DND-41 (cell line): ENCODE data around the gene PRM3.

Experiments
- ATAC-seq: fragments of 200-7000 bp; cut with Tn5 transposase; 3 replicates; pipeline ENCODE4 v1.9.1; 2021; ENCODE audit warnings: low read depth; ENCODE audit not compliant: insufficient read depth
- DNase-seq: peaks from one replicate; pipeline ENCODE4 v3.0.0-alpha.2; 2020
- H2AFZ ChIP-seq: 2 replicates; pipeline ENCODE4 v1.6.0; 2012; ENCODE audit warnings: low read depth, low read length
- H3K27ac ChIP-seq: 2 replicates; pipeline ENCODE4 v1.5.1; 2012; ENCODE audit warnings: low read length, inconsistent platforms
- H3K27me3 ChIP-seq: fragments of 200-600 bp; sonication (generic); 2 replicates; pipeline ENCODE4 v1.6.0; 2012; ENCODE audit warnings: low read length, mild to moderate bottlenecking, inconsistent platforms; ENCODE audit not compliant: insufficient read depth, poor library complexity
- H3K36me3 ChIP-seq: 2 replicates; pipeline ENCODE4 v1.5.1; 2012; ENCODE audit warnings: low read length, inconsistent platforms; ENCODE audit not compliant: insufficient read depth
- H3K4me1 ChIP-seq: 2 replicates; pipeline ENCODE4 v1.5.1; 2012; ENCODE audit warnings: mild to moderate bottlenecking, low read length; ENCODE audit not compliant: insufficient read depth
- H3K4me2 ChIP-seq: 2 replicates; pipeline ENCODE4 v1.6.0; 2012; ENCODE audit warnings: mild to moderate bottlenecking, moderate library complexity, low read length, inconsistent platforms; ENCODE audit not compliant: insufficient read depth
- H3K4me3 ChIP-seq, 2 experiments: fragments of 200-600 bp in 1 of 2; shearing (Covaris generic) in 1 of 2; 2 replicates each; pipeline ENCODE4 v1.5.1; 2012 to 2016; ENCODE audit warnings: inconsistent platforms in 2 of 2, low read length in 2 of 2, mild to moderate bottlenecking in 2 of 2, low read depth in 1 of 2, moderate library complexity in 1 of 2
- H3K79me2 ChIP-seq: 2 replicates; pipeline ENCODE4 v1.6.0; 2012; ENCODE audit warnings: low read length, inconsistent platforms; ENCODE audit not compliant: insufficient read depth
- H3K9ac ChIP-seq: 2 replicates; pipeline ENCODE4 v1.6.0; 2012; ENCODE audit warnings: low read depth, mild to moderate bottlenecking, inconsistent platforms, low read length, moderate library complexity
- H3K9me3 ChIP-seq: 2 replicates; pipeline ENCODE4 v1.5.1; 2012; ENCODE audit warnings: low read length, moderate library complexity, mild to moderate bottlenecking, inconsistent platforms; ENCODE audit not compliant: insufficient read depth, severe bottlenecking
- H4K20me1 ChIP-seq: 2 replicates; pipeline ENCODE4 v1.6.0; 2012; ENCODE audit warnings: low read length; ENCODE audit not compliant: insufficient read depth
- EZH2 ChIP-seq: IDR thresholded peaks from 3 replicates; pipeline ENCODE4 v1.6.1; 2012; ENCODE audit warnings: borderline replicate concordance, low read depth, mild to moderate bottlenecking, moderate library complexity, low read length, inconsistent platforms; ENCODE audit not compliant: severe bottlenecking
- TF ChIP-seq, protein P1 (sequence below): IDR thresholded peaks from 2 replicates; pipeline ENCODE4 v1.5.1; 2012; ENCODE audit warnings: borderline replicate concordance, low read length, moderate library complexity, mild to moderate bottlenecking; ENCODE audit not compliant: poor library complexity, severe bottlenecking; ENCODE audit errors: extremely low read depth

The PRM3 gene

DNA sequence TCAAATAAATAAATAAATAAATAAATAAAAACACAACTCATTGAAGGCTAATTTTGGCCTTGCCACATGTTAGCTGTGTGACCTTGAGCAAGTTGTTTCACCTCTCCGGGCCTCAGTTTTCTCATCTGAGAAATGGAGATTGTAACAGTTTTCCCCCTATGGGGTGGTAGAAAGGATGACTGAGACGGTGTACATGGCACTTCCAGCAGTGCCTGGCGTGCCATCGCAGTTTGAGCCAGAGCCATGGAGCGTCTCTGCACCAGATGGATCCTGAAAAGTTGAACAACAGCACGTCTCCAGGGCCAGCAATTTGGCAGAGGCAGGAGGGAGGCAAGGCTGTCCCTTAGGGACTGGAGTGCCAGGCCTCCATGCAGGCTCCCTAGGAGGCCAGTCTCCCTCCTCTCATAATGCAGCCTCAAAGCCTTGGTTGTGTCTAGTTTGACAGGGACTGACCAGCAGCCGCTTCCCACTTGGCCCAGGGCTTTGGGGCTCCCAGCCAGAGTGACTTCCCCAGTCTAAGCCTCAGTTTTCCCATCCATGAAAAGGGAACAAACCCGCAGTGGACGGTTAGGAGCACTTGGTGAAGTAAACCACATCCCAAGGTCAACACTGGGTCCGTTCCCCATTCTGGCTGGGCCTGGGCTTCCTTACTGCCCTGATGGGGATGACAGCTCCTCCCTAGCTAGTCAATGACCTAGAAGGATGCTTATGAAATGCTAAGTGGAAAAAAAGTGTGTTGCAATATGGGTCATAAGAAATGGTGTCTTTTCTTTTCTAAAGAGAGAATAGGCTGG, 36.8 kb downstream of the PRM3 start:
- Histone ChIP-seq H3K4me3 (no peak overlapping the region), H4K20me1 (no peaks in the 10 kb centered on the region)

DNA sequence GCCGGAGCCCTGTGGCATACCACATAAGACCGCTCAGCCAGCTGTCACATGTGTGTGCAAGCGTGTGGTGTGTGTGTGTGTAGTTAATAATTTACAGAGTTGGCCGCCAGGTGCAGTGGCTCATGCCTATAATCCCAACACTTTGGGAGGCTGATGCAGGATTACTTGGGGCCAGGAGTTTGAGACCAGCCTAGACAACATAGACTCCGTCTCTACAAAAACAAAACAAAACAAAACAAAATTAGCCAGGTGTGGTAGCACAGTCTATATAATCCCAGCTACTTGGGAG, 37.8 kb downstream of the PRM3 start:
- H2AFZ ChIP-seq = no peak overlapping the region
- ATAC-seq (no peak), DNase-seq (no peak)
- TF ChIP-seq, protein P1, sequence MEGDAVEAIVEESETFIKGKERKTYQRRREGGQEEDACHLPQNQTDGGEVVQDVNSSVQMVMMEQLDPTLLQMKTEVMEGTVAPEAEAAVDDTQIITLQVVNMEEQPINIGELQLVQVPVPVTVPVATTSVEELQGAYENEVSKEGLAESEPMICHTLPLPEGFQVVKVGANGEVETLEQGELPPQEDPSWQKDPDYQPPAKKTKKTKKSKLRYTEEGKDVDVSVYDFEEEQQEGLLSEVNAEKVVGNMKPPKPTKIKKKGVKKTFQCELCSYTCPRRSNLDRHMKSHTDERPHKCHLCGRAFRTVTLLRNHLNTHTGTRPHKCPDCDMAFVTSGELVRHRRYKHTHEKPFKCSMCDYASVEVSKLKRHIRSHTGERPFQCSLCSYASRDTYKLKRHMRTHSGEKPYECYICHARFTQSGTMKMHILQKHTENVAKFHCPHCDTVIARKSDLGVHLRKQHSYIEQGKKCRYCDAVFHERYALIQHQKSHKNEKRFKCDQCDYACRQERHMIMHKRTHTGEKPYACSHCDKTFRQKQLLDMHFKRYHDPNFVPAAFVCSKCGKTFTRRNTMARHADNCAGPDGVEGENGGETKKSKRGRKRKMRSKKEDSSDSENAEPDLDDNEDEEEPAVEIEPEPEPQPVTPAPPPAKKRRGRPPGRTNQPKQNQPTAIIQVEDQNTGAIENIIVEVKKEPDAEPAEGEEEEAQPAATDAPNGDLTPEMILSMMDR = no peak
- no peak for TF ChIP-seq EZH2
- H3K36me3 ChIP-seq = no peaks in the 10 kb centered on the region
- no peaks in the 10 kb centered on the region for H3K27me3 ChIP-seq
- peaks cover 12% of the 10 kb centered on the region for H3K79me2 ChIP-seq
- peak overlapping the region; percentile 99 for H3K27ac ChIP-seq
- no peak overlapping the region for H3K4me2 ChIP-seq
- no peaks in the 10 kb centered on the region for H3K9me3 ChIP-seq
- H3K9ac ChIP-seq = peak overlapping the region; percentile 16; the same call in 1 of the 2 replicates
- H4K20me1 ChIP-seq = no peaks in the 10 kb centered on the region
- no peak overlapping the region for H3K4me3 ChIP-seq
- peaks cover 91% of the 10 kb centered on the region for H3K4me1 ChIP-seq

More for the DNA sequence above, 36.8 kb downstream of the PRM3 start:
- DNase-seq (no peak), ATAC-seq (no peak)
- Histone ChIP-seq H3K9ac (no peak overlapping the region), H3K9me3 (no peaks in the 10 kb centered on the region), H3K27me3 (no peaks in the 10 kb centered on the region), H2AFZ (no peak overlapping the region), H3K4me2 (no peak overlapping the region), H3K4me1 (peaks cover 91% of the 10 kb centered on the region), H3K36me3 (no peaks in the 10 kb centered on the region), H3K27ac (peak overlapping the region; percentile 76), H3K79me2 (peaks cover 13% of the 10 kb centered on the region)
- no peak for TF ChIP-seq EZH2
- TF ChIP-seq, protein P1 = no peak

DNA sequence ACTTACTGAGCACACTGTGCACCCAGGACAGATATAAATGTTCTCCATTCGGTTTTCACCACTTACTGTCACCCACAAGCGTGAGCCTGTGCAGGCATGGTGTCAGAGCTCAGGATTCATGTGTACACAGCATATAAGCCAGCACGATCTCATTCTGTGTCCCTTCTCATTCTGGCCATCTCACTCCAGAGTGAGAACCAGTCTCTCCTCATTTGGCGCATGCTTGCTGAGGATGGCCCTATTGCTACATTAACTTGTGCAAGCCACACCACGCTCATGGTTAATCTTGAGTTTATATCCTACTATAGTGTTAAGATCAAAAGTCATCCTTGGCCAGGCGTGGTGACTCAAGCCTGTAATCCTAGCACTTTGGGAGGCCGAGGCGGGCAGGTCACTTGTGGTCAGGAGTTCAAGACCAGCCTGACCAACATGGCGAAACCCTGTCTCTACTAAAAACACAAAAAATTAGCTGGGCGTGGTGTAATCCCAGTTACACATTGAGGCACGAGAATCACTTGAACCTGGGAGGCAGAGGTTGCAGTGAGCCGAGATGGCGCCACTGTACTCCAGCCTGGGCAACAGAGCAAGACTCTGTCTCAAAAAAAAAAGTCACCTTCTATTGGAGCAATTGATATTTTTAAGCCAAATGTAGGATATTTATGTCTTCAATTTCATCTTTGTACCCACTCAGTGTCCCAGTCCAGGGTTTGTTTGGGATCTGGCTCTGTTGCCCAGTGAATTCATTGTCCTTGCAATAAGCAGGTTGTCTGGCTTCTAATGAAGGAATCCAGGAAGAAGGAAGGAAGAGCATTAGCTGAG, 38.3 kb downstream of the PRM3 start:
- no peak overlapping the region for H2AFZ ChIP-seq
- no peaks in the 10 kb centered on the region for H4K20me1 ChIP-seq
- H3K27me3 ChIP-seq = no peaks in the 10 kb centered on the region
- no peaks in the 10 kb centered on the region for H3K9me3 ChIP-seq
- H3K9ac ChIP-seq = peak overlapping the region; percentile 62; the same call in 1 of the 2 replicates
- peaks cover 88% of the 10 kb centered on the region for H3K4me1 ChIP-seq
- H3K4me3 ChIP-seq = no peak overlapping the region
- no peak for ATAC-seq
- H3K79me2 ChIP-seq = peaks cover 11% of the 10 kb centered on the region
- H3K36me3 ChIP-seq = no peaks in the 10 kb centered on the region
- TF ChIP-seq EZH2 = no peak
- TF ChIP-seq, protein P1 = no peak
- no peak for DNase-seq
- H3K4me2 ChIP-seq = no peak overlapping the region
- H3K27ac ChIP-seq = peak overlapping the region; percentile 99
